Stimulated activated CD4-positive, alpha-beta T cell treated with anti-CD3 and anti-CD28 coated beads, TNF-alpha, amount 100 ng/mL, for 1 hour (primary cell): ENCODE measurements around the gene GPR6.

Experiments
- DNase-seq, 3 donors: peaks; one replicate each; pipeline ENCODE4 v3.0.0-alpha.2; 2020; ENCODE audit warnings: low read depth in 3 of 3, low spot score in 1 of 3

GPR6 gene

GRCh38 chr6:109978174-109979032, at the start of gene GPR6:
GPR6 (plus strand) TSS chr6:109978311; CDS start chr6:109979113, 802 bp downstream.
- DNase-seq, result peak in 1 of 3 donors; percentile 23

GRCh38 chr6:109934293-109934692, 43.8 kb upstream of the GPR6 start:
- DNase-seq, result no peak

GRCh38 chr6:109939654-109940053, 38.5 kb upstream of the GPR6 start:
- DNase-seq, result no peak

GRCh38 chr6:109944448-109944847, 33.7 kb upstream of the GPR6 start:
- no peak for DNase-seq

- no peak for DNase-seq
These were observed 33.0 kb upstream of the GPR6 start for GRCh38 chr6:109945091-109945490.

- no peak for DNase-seq
These were observed 31.1 kb upstream of the GPR6 start for GRCh38 chr6:109946979-109947378.

- no peak for DNase-seq
These were observed 28.6 kb upstream of the GPR6 start for GRCh38 chr6:109949281-109950065.

- no peak for DNase-seq
These were observed 22.6 kb upstream of the GPR6 start for GRCh38 chr6:109955491-109955890.

- DNase-seq, result no peak
These were observed 19.5 kb upstream of the GPR6 start for GRCh38 chr6:109958626-109959025.

- DNase-seq, result no peak
These were observed 16.5 kb upstream of the GPR6 start for GRCh38 chr6:109961611-109962041.

GRCh38 chr6:109962271-109962670, 15.8 kb upstream of the GPR6 start:
- DNase-seq, result no peak

- DNase-seq, result no peak
These were observed 14.4 kb upstream of the GPR6 start for GRCh38 chr6:109963598-109964170.

GRCh38 chr6:109964949-109965348, 13.2 kb upstream of the GPR6 start:
- DNase-seq, result no peak

GRCh38 chr6:109966299-109966698, 11.8 kb upstream of the GPR6 start:
- no peak for DNase-seq

GRCh38 chr6:109977791-109978173, 329 bp upstream of the GPR6 start:
- DNase-seq, result no peak

GRCh38 chr6:109979033-109979921, 1.2 kb downstream of the GPR6 start:
- DNase-seq, result no peak

GRCh38 chr6:109984410-109984809, 6.3 kb downstream of the GPR6 start:
- DNase-seq, result no peak

GRCh38 chr6:109987196-109987595, 9.1 kb downstream of the GPR6 start:
- DNase-seq, result no peak

GRCh38 chr6:109991201-109992101, 13.3 kb downstream of the GPR6 start:
- DNase-seq, result no peak
